PC-9 (cell line): ENCODE results near the gene PRKG1. TPM values are rescaled to one million over a fixed set of nuclear protein-coding genes. Genes with fewer than 3 reads are reported as not detected.

ENCODE experiments used
- BruUV-seq: library from RNA; stranded (reverse); fragments of 400-500 nt; replicated peaks from 2 replicates; lab custom pipeline; 2021; lab: Mats Ljungman, UMichigan
- CTCF ChIA-PET: fragments of 300-600 bp; sonication (Branson Sonifier 250); formaldehyde crosslinking; loops from one replicate; lab custom pipeline; 2022; ENCODE audit warnings: antibody characterized with exemption; lab: Charles Lee
- POLR2A ChIA-PET: fragments of 300-600 bp; sonication (Branson Sonifier 250); formaldehyde crosslinking; loops from one replicate; lab custom pipeline; 2022; ENCODE audit warnings: antibody characterized with exemption; ENCODE audit not compliant: unreplicated experiment; lab: Charles Lee
- DNase-seq, 2 experiments: peaks; one replicate each; pipeline versions ENCODE4 v3.0.0 to v3.0.0-alpha.2; 2015 to 2022; ENCODE audit warnings: mixed read lengths in 1 of 2
- H2AFZ ChIP-seq: fragments of 200-600 bp; sonication (generic); 2 replicates; pipeline ENCODE4 v1.8.1; 2017; ENCODE audit warnings: antibody characterized with exemption
- H3F3A ChIP-seq: fragments of 200-600 bp; sonication (generic); 2 replicates; pipeline ENCODE4 v1.8.1; 2017; ENCODE audit warnings: antibody characterized with exemption, mild to moderate bottlenecking, low read depth; ENCODE audit not compliant: insufficient read depth
- H3K27ac ChIP-seq: fragments of 200-600 bp; sonication (generic); 2 replicates; pipeline ENCODE4 v1.6.1; 2016; ENCODE audit warnings: mixed run types
- H3K27me3 ChIP-seq: fragments of 200-600 bp; sonication (generic); 2 replicates; pipeline ENCODE4 v1.6.1; 2016; ENCODE audit warnings: low read depth, mixed run types; ENCODE audit not compliant: insufficient read depth
- H3K36me3 ChIP-seq: fragments of 200-600 bp; sonication (generic); 2 replicates; pipeline ENCODE4 v1.6.1; 2016; ENCODE audit warnings: low read depth, mixed run types
- H3K4me1 ChIP-seq: fragments of 200-600 bp; sonication (generic); replicated peaks from 2 replicates; pipeline ENCODE4 v1.6.1; 2016; ENCODE audit warnings: mixed run types; ENCODE audit not compliant: insufficient read depth
- H3K4me2 ChIP-seq: fragments of 200-600 bp; sonication (generic); 2 replicates; pipeline ENCODE4 v1.6.1; 2017; ENCODE audit warnings: mixed run types
- H3K4me3 ChIP-seq: fragments of 200-600 bp; sonication (generic); 2 replicates; pipeline ENCODE4 v1.6.1; 2016; ENCODE audit warnings: mixed run types
- H3K79me2 ChIP-seq: fragments of 200-600 bp; sonication (generic); 2 replicates; pipeline ENCODE4 v1.6.1; 2017; ENCODE audit warnings: low read depth, mixed run types
- H3K9me2 ChIP-seq: fragments of 200-600 bp; sonication (generic); 2 replicates; pipeline ENCODE4 v1.8.1; 2017; ENCODE audit warnings: mild to moderate bottlenecking; ENCODE audit not compliant: insufficient read depth
- H3K9me3 ChIP-seq: fragments of 200-600 bp; sonication (generic); 2 replicates; pipeline ENCODE4 v1.8.1; 2016; ENCODE audit warnings: low read depth; ENCODE audit not compliant: insufficient read depth
- H4K20me1 ChIP-seq: fragments of 200-600 bp; sonication (generic); 2 replicates; pipeline ENCODE4 v1.8.1; 2017; ENCODE audit not compliant: insufficient read depth
- CTCF ChIP-seq: fragments of 200-600 bp; sonication (generic); conservative IDR thresholded peaks from 2 replicates; pipeline ENCODE4 v1.6.1; 2017; ENCODE audit warnings: mixed run types, antibody characterized with exemption, mild to moderate bottlenecking, moderate library complexity
- EZH2 ChIP-seq: fragments of 200-600 bp; sonication (generic); IDR thresholded peaks from 2 replicates; pipeline ENCODE4 v1.8.0; 2017; ENCODE audit warnings: antibody characterized with exemption, low read depth
- intact Hi-C: fragments of 100-400 bp; cut with micrococcal nuclease; formaldehyde crosslinking; loops from one replicate; pipeline ENCODE4 v1.10.0; 2022; ENCODE audit not compliant: unreplicated experiment
- total RNA-seq: library from RNA; stranded (reverse); gene quantifications from 2 replicates; pipeline ENCODE4 v1.2.3, GENCODE V29; 2021

PRKG1 gene
- total RNA-seq, 1 experiment from 2014 or later: 0.70 TPM

GRCh38 chr10:51667678-51668335 lies 593.5 kb downstream of the PRKG1 start:
- no TSS peak for BruUV-seq

DNA sequence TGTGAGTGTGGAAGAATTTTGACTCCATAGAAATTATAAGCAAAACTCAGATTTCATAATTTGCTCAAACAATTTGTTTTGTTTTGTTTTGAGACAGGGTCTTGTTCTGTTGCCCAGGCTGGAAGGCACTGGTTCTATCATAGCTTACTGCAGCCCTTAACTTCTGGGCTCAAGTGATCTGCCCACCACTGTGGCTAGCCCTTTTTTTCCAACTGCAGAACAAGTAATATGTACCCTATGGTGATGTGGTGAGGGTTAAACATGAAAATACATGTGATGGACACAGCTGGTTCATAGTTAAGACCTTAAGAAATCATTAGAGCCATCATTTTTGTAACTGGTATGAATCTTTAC lies 594.0 kb downstream of the PRKG1 start:
- intact Hi-C loops: no loop called here
- CTCF ChIA-PET: no interaction called here
- no peak overlapping the region for H2AFZ ChIP-seq
- no peaks in the 10 kb centered on the region for H3K4me1 ChIP-seq
- TF ChIP-seq CTCF (no peak), EZH2 (no peak)
- no peak overlapping the region for H3K4me2 ChIP-seq
- H3K36me3 ChIP-seq: no peaks in the 10 kb centered on the region
- H3K9me3 ChIP-seq: no peaks in the 10 kb centered on the region
- POLR2A ChIA-PET: no interaction called here
- H3K79me2 ChIP-seq: no peaks in the 10 kb centered on the region
- no peaks in the 10 kb centered on the region for H3K9me2 ChIP-seq
- no peaks in the 10 kb centered on the region for H3K27me3 ChIP-seq
- no peak overlapping the region for H3K27ac ChIP-seq
- no peak for DNase-seq
- H3F3A ChIP-seq: no peaks in the 10 kb centered on the region
- no TSS peak for BruUV-seq
- no peak overlapping the region for H3K4me3 ChIP-seq
- H4K20me1 ChIP-seq: no peaks in the 10 kb centered on the region

More at GRCh38 chr10:51667678-51668335, 593.5 kb downstream of the PRKG1 start:
- Histone ChIP-seq H3K27me3 (no peaks in the 10 kb centered on the region), H3K36me3 (no peaks in the 10 kb centered on the region), H3K9me3 (no peaks in the 10 kb centered on the region), H3F3A (no peaks in the 10 kb centered on the region), H3K9me2 (no peaks in the 10 kb centered on the region), H4K20me1 (no peaks in the 10 kb centered on the region), H3K4me1 (no peaks in the 10 kb centered on the region), H3K4me2 (no peak overlapping the region), H3K4me3 (no peak overlapping the region), H3K27ac (no peak overlapping the region), H3K79me2 (no peaks in the 10 kb centered on the region), H2AFZ (no peak overlapping the region)
- TF ChIP-seq EZH2 (no peak), CTCF (no peak)
- ChIA-PET CTCF (no interaction called here), POLR2A (no interaction called here)
- intact Hi-C loops: no loop called here
- no peak for DNase-seq

DNA sequence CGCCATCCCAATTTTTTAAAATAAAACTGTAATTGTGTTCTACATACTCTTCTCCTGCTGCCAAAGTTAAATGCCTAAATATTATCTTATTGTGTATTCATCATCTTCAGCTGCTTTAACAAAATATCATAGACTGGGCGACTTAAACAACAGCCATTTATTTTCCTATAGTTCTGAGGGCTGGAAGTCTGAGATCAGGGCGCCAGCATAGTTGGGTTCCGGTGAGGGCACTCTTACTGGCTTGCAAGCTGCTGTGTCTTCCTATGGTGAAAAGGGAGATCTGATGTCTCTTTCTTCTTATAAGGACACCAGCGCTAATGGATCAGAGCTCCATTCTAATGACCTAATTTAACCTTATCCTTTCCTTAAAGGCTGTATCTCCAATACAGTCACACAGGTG lies 594.8 kb downstream of the PRKG1 start:
- H3K79me2 ChIP-seq: no peaks in the 10 kb centered on the region
- no peak overlapping the region for H3K4me3 ChIP-seq
- DNase-seq: no peak
- H3K27ac ChIP-seq: no peak overlapping the region
- ChIA-PET CTCF (no interaction called here), POLR2A (interaction anchor here (0.5 kb wide), 1 partner anchor 22 kb away, joined by 8 read pairs; no protein-coding TSS in a partner anchor)
- H3K27me3 ChIP-seq: no peaks in the 10 kb centered on the region
- TF ChIP-seq EZH2 (no peak), CTCF (no peak)
- H3K4me1 ChIP-seq: no peaks in the 10 kb centered on the region
- H2AFZ ChIP-seq: no peak overlapping the region
- H3F3A ChIP-seq: no peaks in the 10 kb centered on the region
- BruUV-seq: no TSS peak
- H3K9me2 ChIP-seq: no peaks in the 10 kb centered on the region
- H3K9me3 ChIP-seq: no peaks in the 10 kb centered on the region
- intact Hi-C loops: no loop called here
- no peaks in the 10 kb centered on the region for H3K36me3 ChIP-seq
- H3K4me2 ChIP-seq: no peak overlapping the region
- no peaks in the 10 kb centered on the region for H4K20me1 ChIP-seq
